ENCODE data around the gene ARL14. TPM values are rescaled to one million over a fixed set of nuclear protein-coding genes. Genes with fewer than 3 reads are reported as not detected.

Gene ARL14
- total RNA-seq: not detected in 2 replicates

GRCh38 chr3:160676547-160677303 lies at the start of gene ARL14:
Gene ARL14 (plus strand): TSS chr3:160677160. CDS start chr3:160677347, 187 bp downstream.
- DNase-seq (ENCODE audit: extremely low read depth, low read depth, low spot score): no peak

GRCh38 chr3:160629491-160629890 lies 47.5 kb upstream of the ARL14 start:
- DNase-seq (ENCODE audit: extremely low read depth, low read depth, low spot score): no peak

GRCh38 chr3:160633361-160634083 lies 43.4 kb upstream of the ARL14 start:
- DNase-seq (ENCODE audit: extremely low read depth, low read depth, low spot score): no peak

- DNase-seq (ENCODE audit: extremely low read depth, low read depth, low spot score): no peak
Observed at GRCh38 chr3:160635213-160635612, 41.7 kb upstream of the ARL14 start.

- DNase-seq (ENCODE audit: extremely low read depth, low read depth, low spot score): no peak
Observed at GRCh38 chr3:160637086-160637485, 39.9 kb upstream of the ARL14 start.

- no peak for DNase-seq (ENCODE audit: extremely low read depth, low read depth, low spot score)
Observed at GRCh38 chr3:160638184-160638583, 38.8 kb upstream of the ARL14 start.

- DNase-seq (ENCODE audit: extremely low read depth, low read depth, low spot score): no peak
Observed at GRCh38 chr3:160641665-160642309, 35.2 kb upstream of the ARL14 start.

- DNase-seq (ENCODE audit: extremely low read depth, low read depth, low spot score): no peak
Observed at GRCh38 chr3:160643994-160644393, 33.0 kb upstream of the ARL14 start.

- no peak for DNase-seq (ENCODE audit: extremely low read depth, low read depth, low spot score)
Observed at GRCh38 chr3:160644491-160644890, 32.5 kb upstream of the ARL14 start.

- no peak for DNase-seq (ENCODE audit: extremely low read depth, low read depth, low spot score)
Observed at GRCh38 chr3:160648701-160649100, 28.3 kb upstream of the ARL14 start.

- DNase-seq (ENCODE audit: extremely low read depth, low read depth, low spot score): no peak
Observed at GRCh38 chr3:160649596-160649995, 27.4 kb upstream of the ARL14 start.

GRCh38 chr3:160653512-160653911 lies 23.4 kb upstream of the ARL14 start:
- no peak for DNase-seq (ENCODE audit: extremely low read depth, low read depth, low spot score)

GRCh38 chr3:160660902-160661301 lies 16.1 kb upstream of the ARL14 start:
- no peak for DNase-seq (ENCODE audit: extremely low read depth, low read depth, low spot score)

- no peak for DNase-seq (ENCODE audit: extremely low read depth, low read depth, low spot score)
Observed at GRCh38 chr3:160661660-160662059, 15.3 kb upstream of the ARL14 start.

GRCh38 chr3:160665231-160665630 lies 11.7 kb upstream of the ARL14 start:
- DNase-seq (ENCODE audit: extremely low read depth, low read depth, low spot score): no peak

GRCh38 chr3:160665784-160666526 lies 11.0 kb upstream of the ARL14 start:
- DNase-seq (ENCODE audit: extremely low read depth, low read depth, low spot score): no peak

GRCh38 chr3:160667452-160667851 lies 9.5 kb upstream of the ARL14 start:
- DNase-seq (ENCODE audit: extremely low read depth, low read depth, low spot score): no peak

- DNase-seq (ENCODE audit: extremely low read depth, low read depth, low spot score): no peak
Observed at GRCh38 chr3:160668454-160668853, 8.5 kb upstream of the ARL14 start.

GRCh38 chr3:160671231-160671630 lies 5.7 kb upstream of the ARL14 start:
- DNase-seq (ENCODE audit: extremely low read depth, low read depth, low spot score): no peak

GRCh38 chr3:160671995-160672394 lies 5.0 kb upstream of the ARL14 start:
- DNase-seq (ENCODE audit: extremely low read depth, low read depth, low spot score): no peak

- no peak for DNase-seq (ENCODE audit: extremely low read depth, low read depth, low spot score)
Observed at GRCh38 chr3:160673188-160673587, 3.8 kb upstream of the ARL14 start.

All from glomerular endothelial cell (primary cell).